WTC11 (cell line): ENCODE data around the gene RFX3. TPM values are rescaled to one million over a fixed set of nuclear protein-coding genes. Genes with fewer than 3 reads are reported as not detected.

Source experiments
- ATAC-seq: fragments of 200-7000 bp; cut with Tn5 transposase; 2 replicates; pipeline ENCODE4 v1.10.0; 2021; ENCODE audit warnings: mild to moderate bottlenecking, moderate library complexity
- CTCF ChIA-PET: fragments of 300-600 bp; sonication (Branson Sonifier 250); formaldehyde crosslinking; loops from one replicate; lab custom pipeline; 2021; ENCODE audit warnings: antibody characterized with exemption; lab: Charles Lee
- POLR2A ChIA-PET: fragments of 350-600 bp; sonication (Branson Sonifier 250); formaldehyde crosslinking; loops from one replicate; lab custom pipeline; 2021; ENCODE audit warnings: antibody characterized with exemption; lab: Charles Lee
- DNase-seq: peaks from one replicate; pipeline ENCODE4 v3.0.0; 2021; ENCODE audit warnings: low spot score
- H3K27ac Mint-ChIP-seq: 2 replicates; pipeline ENCODE4 v1.8.0; 2021; ENCODE audit warnings: mixed read lengths
- H3K27me3 Mint-ChIP-seq: 2 replicates; pipeline ENCODE4 v1.8.0; 2021; ENCODE audit warnings: low read depth, mild to moderate bottlenecking, moderate library complexity, mixed read lengths
- H3K36me3 Mint-ChIP-seq: 2 replicates; pipeline ENCODE4 v1.8.0; 2021; ENCODE audit warnings: mixed read lengths
- H3K4me1 Mint-ChIP-seq: 2 replicates; pipeline ENCODE4 v1.8.0; 2022; ENCODE audit warnings: mixed read lengths
- H3K4me3 Mint-ChIP-seq: 2 replicates; pipeline ENCODE4 v1.8.0; 2021; ENCODE audit warnings: mild to moderate bottlenecking, moderate library complexity, mixed read lengths
- H3K9me3 Mint-ChIP-seq: 2 replicates; pipeline ENCODE4 v1.8.0; 2021; ENCODE audit warnings: mixed read lengths
- ETV6 ChIP-seq: sonication (generic); formaldehyde crosslinking; IDR thresholded peaks from 2 replicates; pipeline ENCODE4 v1.8.1; 2022; ENCODE audit warnings: mild to moderate bottlenecking, missing genetic modification reagents
- FOXK1 ChIP-seq: sonication (generic); formaldehyde crosslinking; IDR thresholded peaks from 2 replicates; pipeline ENCODE4 v1.8.0; 2022; ENCODE audit warnings: mild to moderate bottlenecking, moderate library complexity, missing genetic modification reagents
- NR1H2 ChIP-seq: sonication (generic); formaldehyde crosslinking; IDR thresholded peaks from 2 replicates; pipeline ENCODE4 v1.9.0; 2021; ENCODE audit warnings: mild to moderate bottlenecking, moderate library complexity, missing genetic modification reagents
- total RNA-seq: library from RNA; stranded (reverse); gene quantifications from 3 replicates; pipeline ENCODE4 v1.2.3, GENCODE V29; 2021
- TF ChIP-seq, protein P1 (sequence below): fragments of 250-450 bp; sonication (Bioruptor Pico); IDR thresholded peaks from 2 replicates; pipeline ENCODE4 v1.8.0; 2021; ENCODE audit warnings: mild to moderate bottlenecking
- TF ChIP-seq, protein P2 (sequence below): sonication (generic); formaldehyde crosslinking; IDR thresholded peaks from 2 replicates; pipeline ENCODE4 v1.8.1; 2023; ENCODE audit warnings: mild to moderate bottlenecking, missing genetic modification reagents, borderline replicate concordance
- TF ChIP-seq, protein P3 (sequence below): sonication (generic); formaldehyde crosslinking; IDR thresholded peaks from 2 replicates; pipeline ENCODE4 v1.8.0; 2022; ENCODE audit warnings: missing genetic modification reagents
- TF ChIP-seq, protein P4 (sequence below): fragments of 250-450 bp; sonication (Bioruptor Pico); IDR thresholded peaks from 2 replicates; pipeline ENCODE4 v1.9.0; 2021; ENCODE audit warnings: mild to moderate bottlenecking
- TF ChIP-seq, protein P5 (sequence below): sonication (generic); formaldehyde crosslinking; IDR thresholded peaks from 2 replicates; pipeline ENCODE4 v1.8.1; 2022; ENCODE audit warnings: low read depth, missing genetic modification reagents, borderline replicate concordance
- TF ChIP-seq, protein P6 (sequence below): sonication (generic); formaldehyde crosslinking; conservative IDR thresholded peaks from 2 replicates; pipeline ENCODE4 v1.8.1; 2022; ENCODE audit warnings: mild to moderate bottlenecking, missing genetic modification reagents
- TF ChIP-seq, protein P7 (sequence below): fragments of 250-450 bp; sonication (Bioruptor Pico); IDR thresholded peaks from 2 replicates; pipeline ENCODE4 v1.9.0; 2021; ENCODE audit warnings: moderate library complexity, mild to moderate bottlenecking, inconsistent platforms, borderline replicate concordance

RFX3 gene
- total RNA-seq, 1 experiment from 2014 or later: 13.7 TPM

DNA sequence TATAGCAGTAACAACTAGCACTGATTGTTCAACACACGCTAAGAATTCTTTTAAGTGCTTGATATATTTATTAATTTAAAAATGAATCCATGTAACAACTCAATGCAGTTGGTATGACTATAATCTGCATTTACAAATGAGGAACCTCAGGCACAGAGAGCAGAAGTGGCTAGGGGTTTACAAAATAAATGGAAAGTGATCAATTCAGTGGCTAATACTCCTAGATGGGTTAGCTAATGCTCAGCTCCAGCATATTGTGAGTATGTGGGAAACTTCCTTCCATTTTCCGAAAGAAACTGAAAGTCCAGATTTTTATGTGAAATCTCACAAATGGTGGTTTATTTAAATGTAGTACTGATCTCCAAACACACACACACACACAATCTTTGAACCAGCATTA, 128.0 kb downstream of the RFX3 start:
- peak overlapping the region; percentile 39 for H3K27ac Mint-ChIP-seq
- ATAC-seq: no peak

More for the DNA sequence above, 128.0 kb downstream of the RFX3 start:
- Mint-ChIP-seq H3K27me3 (no peaks in the 10 kb centered on the region), H3K4me1 (peaks cover 31% of the 10 kb centered on the region), H3K4me3 (no peak overlapping the region), H3K9me3 (peaks cover 6% of the 10 kb centered on the region), H3K36me3 (peaks cover 4% of the 10 kb centered on the region; the same call in 1 of the 2 replicates)
- no peak for DNase-seq
- POLR2A ChIA-PET: no interaction called here
- CTCF ChIA-PET: no interaction called here
- TF ChIP-seq, protein P1, sequence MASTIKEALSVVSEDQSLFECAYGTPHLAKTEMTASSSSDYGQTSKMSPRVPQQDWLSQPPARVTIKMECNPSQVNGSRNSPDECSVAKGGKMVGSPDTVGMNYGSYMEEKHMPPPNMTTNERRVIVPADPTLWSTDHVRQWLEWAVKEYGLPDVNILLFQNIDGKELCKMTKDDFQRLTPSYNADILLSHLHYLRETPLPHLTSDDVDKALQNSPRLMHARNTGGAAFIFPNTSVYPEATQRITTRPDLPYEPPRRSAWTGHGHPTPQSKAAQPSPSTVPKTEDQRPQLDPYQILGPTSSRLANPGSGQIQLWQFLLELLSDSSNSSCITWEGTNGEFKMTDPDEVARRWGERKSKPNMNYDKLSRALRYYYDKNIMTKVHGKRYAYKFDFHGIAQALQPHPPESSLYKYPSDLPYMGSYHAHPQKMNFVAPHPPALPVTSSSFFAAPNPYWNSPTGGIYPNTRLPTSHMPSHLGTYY (CRISPR knock-in tag): no peak
- no peak for TF ChIP-seq ETV6
- TF ChIP-seq, protein P2, sequence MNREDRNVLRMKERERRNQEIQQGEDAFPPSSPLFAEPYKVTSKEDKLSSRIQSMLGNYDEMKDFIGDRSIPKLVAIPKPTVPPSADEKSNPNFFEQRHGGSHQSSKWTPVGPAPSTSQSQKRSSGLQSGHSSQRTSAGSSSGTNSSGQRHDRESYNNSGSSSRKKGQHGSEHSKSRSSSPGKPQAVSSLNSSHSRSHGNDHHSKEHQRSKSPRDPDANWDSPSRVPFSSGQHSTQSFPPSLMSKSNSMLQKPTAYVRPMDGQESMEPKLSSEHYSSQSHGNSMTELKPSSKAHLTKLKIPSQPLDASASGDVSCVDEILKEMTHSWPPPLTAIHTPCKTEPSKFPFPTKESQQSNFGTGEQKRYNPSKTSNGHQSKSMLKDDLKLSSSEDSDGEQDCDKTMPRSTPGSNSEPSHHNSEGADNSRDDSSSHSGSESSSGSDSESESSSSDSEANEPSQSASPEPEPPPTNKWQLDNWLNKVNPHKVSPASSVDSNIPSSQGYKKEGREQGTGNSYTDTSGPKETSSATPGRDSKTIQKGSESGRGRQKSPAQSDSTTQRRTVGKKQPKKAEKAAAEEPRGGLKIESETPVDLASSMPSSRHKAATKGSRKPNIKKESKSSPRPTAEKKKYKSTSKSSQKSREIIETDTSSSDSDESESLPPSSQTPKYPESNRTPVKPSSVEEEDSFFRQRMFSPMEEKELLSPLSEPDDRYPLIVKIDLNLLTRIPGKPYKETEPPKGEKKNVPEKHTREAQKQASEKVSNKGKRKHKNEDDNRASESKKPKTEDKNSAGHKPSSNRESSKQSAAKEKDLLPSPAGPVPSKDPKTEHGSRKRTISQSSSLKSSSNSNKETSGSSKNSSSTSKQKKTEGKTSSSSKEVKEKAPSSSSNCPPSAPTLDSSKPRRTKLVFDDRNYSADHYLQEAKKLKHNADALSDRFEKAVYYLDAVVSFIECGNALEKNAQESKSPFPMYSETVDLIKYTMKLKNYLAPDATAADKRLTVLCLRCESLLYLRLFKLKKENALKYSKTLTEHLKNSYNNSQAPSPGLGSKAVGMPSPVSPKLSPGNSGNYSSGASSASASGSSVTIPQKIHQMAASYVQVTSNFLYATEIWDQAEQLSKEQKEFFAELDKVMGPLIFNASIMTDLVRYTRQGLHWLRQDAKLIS (CRISPR knock-in tag): no peak
- no peak for TF ChIP-seq NR1H2
- TF ChIP-seq, protein P3, sequence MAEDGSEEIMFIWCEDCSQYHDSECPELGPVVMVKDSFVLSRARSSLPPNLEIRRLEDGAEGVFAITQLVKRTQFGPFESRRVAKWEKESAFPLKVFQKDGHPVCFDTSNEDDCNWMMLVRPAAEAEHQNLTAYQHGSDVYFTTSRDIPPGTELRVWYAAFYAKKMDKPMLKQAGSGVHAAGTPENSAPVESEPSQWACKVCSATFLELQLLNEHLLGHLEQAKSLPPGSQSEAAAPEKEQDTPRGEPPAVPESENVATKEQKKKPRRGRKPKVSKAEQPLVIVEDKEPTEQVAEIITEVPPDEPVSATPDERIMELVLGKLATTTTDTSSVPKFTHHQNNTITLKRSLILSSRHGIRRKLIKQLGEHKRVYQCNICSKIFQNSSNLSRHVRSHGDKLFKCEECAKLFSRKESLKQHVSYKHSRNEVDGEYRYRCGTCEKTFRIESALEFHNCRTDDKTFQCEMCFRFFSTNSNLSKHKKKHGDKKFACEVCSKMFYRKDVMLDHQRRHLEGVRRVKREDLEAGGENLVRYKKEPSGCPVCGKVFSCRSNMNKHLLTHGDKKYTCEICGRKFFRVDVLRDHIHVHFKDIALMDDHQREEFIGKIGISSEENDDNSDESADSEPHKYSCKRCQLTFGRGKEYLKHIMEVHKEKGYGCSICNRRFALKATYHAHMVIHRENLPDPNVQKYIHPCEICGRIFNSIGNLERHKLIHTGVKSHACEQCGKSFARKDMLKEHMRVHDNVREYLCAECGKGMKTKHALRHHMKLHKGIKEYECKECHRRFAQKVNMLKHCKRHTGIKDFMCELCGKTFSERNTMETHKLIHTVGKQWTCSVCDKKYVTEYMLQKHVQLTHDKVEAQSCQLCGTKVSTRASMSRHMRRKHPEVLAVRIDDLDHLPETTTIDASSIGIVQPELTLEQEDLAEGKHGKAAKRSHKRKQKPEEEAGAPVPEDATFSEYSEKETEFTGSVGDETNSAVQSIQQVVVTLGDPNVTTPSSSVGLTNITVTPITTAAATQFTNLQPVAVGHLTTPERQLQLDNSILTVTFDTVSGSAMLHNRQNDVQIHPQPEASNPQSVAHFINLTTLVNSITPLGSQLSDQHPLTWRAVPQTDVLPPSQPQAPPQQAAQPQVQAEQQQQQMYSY (CRISPR knock-in tag): no peak
- TF ChIP-seq, protein P4, sequence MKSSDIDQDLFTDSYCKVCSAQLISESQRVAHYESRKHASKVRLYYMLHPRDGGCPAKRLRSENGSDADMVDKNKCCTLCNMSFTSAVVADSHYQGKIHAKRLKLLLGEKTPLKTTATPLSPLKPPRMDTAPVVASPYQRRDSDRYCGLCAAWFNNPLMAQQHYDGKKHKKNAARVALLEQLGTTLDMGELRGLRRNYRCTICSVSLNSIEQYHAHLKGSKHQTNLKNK: no peak
- TF ChIP-seq, protein P5, sequence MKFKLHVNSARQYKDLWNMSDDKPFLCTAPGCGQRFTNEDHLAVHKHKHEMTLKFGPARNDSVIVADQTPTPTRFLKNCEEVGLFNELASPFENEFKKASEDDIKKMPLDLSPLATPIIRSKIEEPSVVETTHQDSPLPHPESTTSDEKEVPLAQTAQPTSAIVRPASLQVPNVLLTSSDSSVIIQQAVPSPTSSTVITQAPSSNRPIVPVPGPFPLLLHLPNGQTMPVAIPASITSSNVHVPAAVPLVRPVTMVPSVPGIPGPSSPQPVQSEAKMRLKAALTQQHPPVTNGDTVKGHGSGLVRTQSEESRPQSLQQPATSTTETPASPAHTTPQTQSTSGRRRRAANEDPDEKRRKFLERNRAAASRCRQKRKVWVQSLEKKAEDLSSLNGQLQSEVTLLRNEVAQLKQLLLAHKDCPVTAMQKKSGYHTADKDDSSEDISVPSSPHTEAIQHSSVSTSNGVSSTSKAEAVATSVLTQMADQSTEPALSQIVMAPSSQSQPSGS (CRISPR knock-in tag): no peak
- TF ChIP-seq, protein P6, sequence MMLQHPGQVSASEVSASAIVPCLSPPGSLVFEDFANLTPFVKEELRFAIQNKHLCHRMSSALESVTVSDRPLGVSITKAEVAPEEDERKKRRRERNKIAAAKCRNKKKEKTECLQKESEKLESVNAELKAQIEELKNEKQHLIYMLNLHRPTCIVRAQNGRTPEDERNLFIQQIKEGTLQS (CRISPR knock-in tag): no peak
- TF ChIP-seq, protein P7, sequence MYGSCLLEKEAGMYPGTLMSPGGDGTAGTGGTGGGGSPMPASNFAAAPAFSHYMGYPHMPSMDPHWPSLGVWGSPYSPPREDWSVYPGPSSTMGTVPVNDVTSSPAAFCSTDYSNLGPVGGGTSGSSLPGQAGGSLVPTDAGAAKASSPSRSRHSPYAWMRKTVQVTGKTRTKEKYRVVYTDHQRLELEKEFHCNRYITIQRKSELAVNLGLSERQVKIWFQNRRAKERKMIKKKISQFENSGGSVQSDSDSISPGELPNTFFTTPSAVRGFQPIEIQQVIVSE (CRISPR knock-in tag): no peak
- no peak for TF ChIP-seq FOXK1
